Measurements from ENCODE around the gene ACTL8.

- TF ChIP-seq FOXP2 (optimal IDR thresholded peaks at IDR 0.05; ENCODE audit: borderline replicate concordance, extremely low read depth, extremely low read length, insufficient read depth) (no peak), REST (IDR thresholded peaks at IDR 0.05; ENCODE audit: insufficient read depth in 1 of 2, low read depth in 2 of 2, low read length in 2 of 2) (no peak), TAF1 (IDR thresholded peaks at IDR 0.05; ENCODE audit: borderline replicate concordance, insufficient read depth, low read length) (no peak), POLR2AphosphoS5 (IDR thresholded peaks at IDR 0.05; ENCODE audit: low read depth, low read length) (no peak), SIN3A (IDR thresholded peaks at IDR 0.05; ENCODE audit: borderline replicate concordance, insufficient read depth, low read length) (no peak)
Measured at GRCh38 chr1:17791055-17791390, 35.9 kb downstream of the ACTL8 start.

Data from PFSK-1 (cell line).